DMS114 treated with DMSO at 0.1 percent for 48 hours (cell line): ENCODE results near the gene SDHB.

Experiments used
- DNase-seq: peaks from one replicate; lab custom pipeline; 2025; ENCODE audit not compliant: unreplicated experiment; lab: John Stamatoyannopoulos, UW

SDHB gene

GRCh38 chr1:16989676-16990391, 64.0 kb downstream of the SDHB start:
- no peak for DNase-seq

- no peak for DNase-seq
These were observed 65.6 kb downstream of the SDHB start for GRCh38 chr1:16988210-16988609.

DNA sequence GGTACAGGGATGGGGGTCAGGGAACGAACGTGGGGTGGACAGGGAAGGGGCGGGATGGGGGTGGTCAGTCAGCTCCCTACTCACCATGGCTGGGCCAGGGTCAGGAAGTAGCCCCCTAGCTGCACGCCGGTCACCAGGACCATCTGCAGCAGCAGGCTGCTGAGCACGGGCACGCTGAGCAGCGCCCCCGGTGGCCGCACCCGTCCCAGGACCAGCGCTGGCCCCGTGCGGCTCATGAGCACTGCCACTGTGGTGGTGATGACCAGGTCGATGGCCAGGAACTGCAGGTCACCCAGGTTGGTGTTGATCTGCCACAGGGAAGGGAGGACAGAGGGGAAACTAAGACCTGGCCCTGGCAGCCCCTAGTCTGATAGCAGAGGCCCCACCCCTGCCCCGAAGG, 66.9 kb downstream of the SDHB start:
- no peak for DNase-seq

GRCh38 chr1:16986560-16986959, 67.3 kb downstream of the SDHB start:
- no peak for DNase-seq

- DNase-seq, result no peak
These were observed 67.7 kb downstream of the SDHB start for GRCh38 chr1:16986113-16986512.

DNA sequence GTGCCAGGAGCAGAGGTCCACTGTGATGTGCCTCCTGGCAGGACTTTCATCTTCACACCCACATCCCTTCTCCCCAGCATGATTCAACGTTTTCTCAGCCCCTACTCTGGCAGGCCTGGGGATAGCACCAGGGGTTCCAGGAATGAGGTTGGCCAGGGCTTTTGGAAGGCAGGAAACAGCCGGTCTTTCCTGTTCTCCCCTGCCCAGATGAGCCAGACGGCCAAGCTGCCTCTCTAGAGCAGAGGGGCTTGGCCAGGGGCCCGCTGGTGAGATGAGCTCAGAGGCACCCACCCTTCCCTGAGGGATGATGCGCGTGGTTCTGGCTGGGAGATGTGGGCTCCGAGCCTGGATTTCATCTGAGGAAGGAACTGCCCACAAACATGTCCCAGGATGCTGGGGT, 69.1 kb downstream of the SDHB start:
- DNase-seq, result no peak

DNA sequence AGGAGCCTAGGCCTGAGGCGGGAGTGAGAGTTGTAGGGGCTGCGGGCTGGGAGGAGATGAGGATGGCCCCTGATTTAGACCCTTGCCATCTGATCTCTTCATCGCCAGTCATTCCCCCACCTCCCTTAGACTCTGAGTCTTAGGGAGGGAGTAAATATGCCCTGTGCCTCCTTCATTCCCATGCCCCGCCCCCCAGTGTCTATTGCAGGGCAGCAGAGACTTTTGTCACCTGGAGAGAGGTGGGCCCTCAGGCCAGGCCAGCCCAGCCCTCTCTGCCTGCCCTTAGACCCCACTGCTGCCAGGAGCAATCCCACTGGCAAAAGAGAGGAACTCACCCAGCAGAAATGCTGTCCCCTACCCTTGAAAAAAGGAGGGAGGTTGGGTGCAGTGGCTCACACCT, 70.2 kb downstream of the SDHB start:
- DNase-seq, result no peak

GRCh38 chr1:16982902-16983301, 70.9 kb downstream of the SDHB start:
- no peak for DNase-seq

GRCh38 chr1:16981269-16981849, 72.5 kb downstream of the SDHB start:
- DNase-seq, result no peak

- no peak for DNase-seq
These were observed 73.2 kb downstream of the SDHB start, which contains the start of gene MFAP2 for GRCh38 chr1:16980473-16981268. Gene MFAP2 (minus strand): TSS chr1:16980620. CDS start chr1:16978273, 2,347 bp downstream.

DNA sequence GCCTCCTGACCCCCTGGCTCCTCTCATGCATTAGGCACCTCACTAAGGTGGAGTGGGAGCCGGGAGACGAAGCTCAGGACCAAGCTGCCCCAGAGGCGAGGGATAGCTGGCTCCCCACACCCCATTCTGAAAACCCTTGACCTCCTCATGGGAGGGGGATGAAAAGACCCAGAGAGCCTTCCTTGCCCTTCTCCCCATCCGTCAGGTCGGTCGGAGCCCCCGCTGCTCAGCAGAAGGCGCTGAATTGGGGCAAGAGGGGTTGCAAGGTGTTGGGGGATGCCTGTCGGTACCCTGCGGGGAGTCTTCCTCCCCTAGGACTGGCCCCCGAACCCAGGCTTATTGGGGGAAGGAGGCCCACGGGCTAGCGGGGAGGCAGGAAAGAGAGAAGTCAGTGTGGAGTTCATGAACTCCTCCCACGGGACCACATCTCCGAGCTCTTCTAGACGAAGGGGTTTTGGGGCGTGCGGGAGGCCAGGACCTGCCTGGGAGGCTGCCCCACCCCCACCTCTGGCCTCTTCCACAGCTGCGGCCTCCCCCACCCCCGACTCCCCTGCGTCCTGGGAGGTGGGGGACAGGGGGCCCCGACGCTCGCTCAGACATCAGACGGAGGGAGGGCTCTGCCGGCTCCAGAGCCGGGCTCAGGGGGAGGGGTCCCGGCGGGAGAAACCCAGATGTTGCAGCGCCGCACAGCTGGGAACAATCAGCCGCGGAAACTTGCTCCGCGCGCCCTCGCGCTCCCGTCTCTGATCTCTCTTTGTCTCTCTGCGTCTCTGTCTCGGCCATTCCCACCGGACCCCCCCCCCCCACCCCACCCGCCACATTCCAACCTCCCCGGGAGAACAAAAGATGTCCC, 74.1 kb downstream of the SDHB start:
- no peak for DNase-seq

DNA sequence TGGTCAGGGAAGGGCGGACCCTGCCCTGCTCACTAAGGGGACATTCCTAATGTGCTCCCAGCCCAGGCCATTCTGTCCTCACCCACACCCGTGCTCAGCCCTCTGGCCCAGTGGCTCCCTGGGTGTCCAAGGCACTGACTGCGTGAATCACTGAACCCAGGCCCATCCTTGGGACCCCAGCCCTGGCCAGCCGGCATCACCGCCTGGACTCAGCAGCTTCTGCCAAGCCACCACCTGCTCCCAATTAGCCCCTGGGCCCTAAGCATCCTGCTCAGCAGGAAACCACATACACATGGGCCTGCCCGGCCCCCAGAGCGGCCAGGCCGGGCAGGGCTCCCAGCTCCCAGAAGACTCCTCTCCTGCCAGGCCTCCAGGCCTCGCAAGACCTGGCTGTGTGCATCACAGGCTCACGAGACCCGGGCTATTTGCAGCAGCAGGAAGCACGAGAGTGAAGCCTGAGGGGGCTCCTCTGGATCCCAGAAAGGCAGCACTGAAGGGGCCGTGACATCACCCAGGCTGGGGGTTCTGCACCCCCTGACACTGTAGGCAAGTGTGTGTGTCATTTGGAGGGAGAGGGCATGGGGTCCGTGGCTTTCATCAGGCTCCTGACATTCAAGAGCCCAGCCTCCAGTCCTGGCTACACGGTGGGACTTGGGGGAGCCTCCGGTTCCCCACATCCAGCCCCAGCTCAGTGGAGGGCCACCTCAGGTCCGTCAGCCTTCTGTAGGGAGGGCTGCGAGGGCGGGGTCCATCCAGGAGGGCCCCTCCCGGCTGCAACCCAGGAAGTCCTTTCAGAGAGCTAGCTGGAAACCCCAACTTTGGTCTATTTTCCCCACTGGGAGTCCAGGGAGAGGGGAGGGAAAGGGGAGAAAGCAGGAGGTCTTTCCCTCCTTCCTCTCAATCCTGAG, 75.0 kb downstream of the SDHB start:
- no peak for DNase-seq

GRCh38 chr1:16978139-16978538, 75.7 kb downstream of the SDHB start:
- no peak for DNase-seq

DNA sequence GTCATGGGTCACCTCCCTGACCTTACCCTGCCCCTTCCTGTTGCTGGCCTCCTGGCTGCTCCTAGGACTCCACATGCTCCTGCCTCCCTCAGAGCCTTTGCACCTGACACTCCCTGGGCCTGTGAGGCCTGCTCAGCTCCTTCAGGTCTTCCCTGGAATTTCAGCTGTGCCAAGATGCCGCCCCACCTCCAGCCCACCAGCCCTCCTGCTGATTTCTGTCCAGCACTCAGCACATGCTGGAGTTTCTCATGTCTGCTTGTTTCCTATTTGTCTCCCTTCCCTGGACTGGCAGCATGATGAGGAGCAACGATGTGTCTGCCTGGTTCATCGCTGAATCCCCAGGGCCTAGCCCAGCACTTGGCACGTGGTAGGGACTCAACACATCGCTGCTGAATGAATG, 76.5 kb downstream of the SDHB start:
- no peak for DNase-seq

DNA sequence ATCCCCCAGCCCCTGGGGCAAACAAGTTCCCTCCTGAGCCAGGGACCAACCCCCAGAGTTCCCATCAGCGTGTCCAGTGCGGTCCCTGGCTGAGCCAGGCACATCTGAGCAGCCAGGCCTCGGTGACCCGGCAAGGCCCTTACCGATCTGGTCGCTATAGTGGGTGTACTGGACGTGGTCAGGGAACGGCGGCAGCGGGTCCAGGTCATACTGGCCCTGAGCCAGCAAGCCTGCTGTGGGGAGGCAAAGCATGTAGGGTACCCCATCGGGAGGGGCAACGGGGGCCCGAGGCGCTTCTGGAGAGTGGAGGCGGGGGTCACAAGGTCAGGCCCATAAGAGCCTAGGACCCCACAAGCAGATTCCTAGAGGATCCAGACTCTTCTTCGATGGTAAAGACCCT, 76.9 kb downstream of the SDHB start:
- no peak for DNase-seq

DNA sequence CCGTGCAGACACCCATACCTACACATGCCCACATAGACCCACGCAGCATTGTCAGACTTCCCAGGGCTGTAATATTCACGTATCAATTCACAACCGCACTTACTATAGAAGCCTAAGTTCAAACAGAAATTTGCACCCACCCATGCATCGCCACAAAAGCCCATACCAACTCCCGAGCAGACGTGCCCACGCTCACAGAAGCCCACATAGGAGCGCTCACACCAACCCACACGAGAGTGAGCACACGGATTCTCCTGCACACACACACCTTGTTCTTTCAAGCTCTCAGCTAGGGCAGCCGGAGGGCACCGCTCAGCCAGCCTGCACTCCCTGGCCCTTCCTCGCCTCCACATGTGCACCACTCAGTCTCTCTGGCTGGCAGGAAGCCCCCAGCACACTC, 78.0 kb downstream of the SDHB start:
- DNase-seq, result no peak

DNA sequence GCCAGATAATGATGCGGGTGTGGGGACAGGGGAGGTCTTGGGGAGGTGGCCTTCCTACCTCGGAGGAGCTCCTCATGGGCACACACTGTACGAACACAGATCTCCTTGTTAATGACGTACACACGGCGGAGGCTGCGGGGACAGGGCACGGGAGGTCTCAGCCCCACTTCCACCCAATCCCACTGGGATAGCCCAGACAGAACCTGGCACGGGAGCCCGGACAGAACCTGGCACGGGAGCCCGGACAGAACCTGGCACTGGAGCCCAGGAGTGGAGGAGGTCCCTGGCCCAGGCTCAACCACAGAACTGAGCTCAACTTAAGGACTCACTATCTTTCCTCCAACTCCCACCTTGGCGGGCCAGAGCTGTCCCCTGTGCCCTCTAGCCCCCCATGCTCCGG, 78.6 kb downstream of the SDHB start:
- no peak for DNase-seq

GRCh38 chr1:16973215-16973614, 80.6 kb downstream of the SDHB start:
- no peak for DNase-seq

GRCh38 chr1:16972189-16972895, 81.5 kb downstream of the SDHB start:
- no peak for DNase-seq
